H1 (cell line): ENCODE data around the gene AGR2. TPM values are rescaled to one million over a fixed set of nuclear protein-coding genes. Genes with fewer than 3 reads are reported as not detected.

ENCODE experiments used
- CTCF ChIA-PET: fragments of 300-600 bp; sonication (Branson Sonifier 250); formaldehyde crosslinking; loops from one replicate; lab custom pipeline; 2021; ENCODE audit not compliant: partially characterized antibody; lab: Charles Lee
- POLR2A ChIA-PET: fragments of 300-600 bp; sonication (Branson Sonifier 250); formaldehyde crosslinking; loops from one replicate; lab custom pipeline; 2021; ENCODE audit warnings: inconsistent platforms; ENCODE audit not compliant: partially characterized antibody; lab: Charles Lee
- DNase-seq, 2 experiments: peaks; one replicate each; pipeline versions ENCODE4 v3.0.0 to v3.0.0-alpha.2; 2010 to 2022; ENCODE audit warnings: low spot score in 2 of 2, low read depth in 1 of 2, mixed read lengths in 1 of 2
- FAIRE-seq: peaks from 2 replicates; lab custom pipeline; 2011; peaks lifted over from hg19 to GRCh38; lab: Jason Lieb, UNC
- H2AFZ ChIP-seq: 2 replicates; pipeline ENCODE4 v1.8.1; 2012; ENCODE audit warnings: low read length, inconsistent platforms
- H2AK5ac ChIP-seq: 2 replicates; pipeline ENCODE4 v1.6.1; 2013; ENCODE audit warnings: low read depth, low read length
- H2BK120ac ChIP-seq: replicated peaks from 2 replicates; pipeline ENCODE3; 2013; ENCODE audit warnings: low read depth, low read length, inconsistent platforms
- H2BK12ac ChIP-seq: 2 replicates; pipeline ENCODE4 v1.6.1; 2013; ENCODE audit warnings: low read depth, low read length
- H2BK15ac ChIP-seq: 2 replicates; pipeline ENCODE4 v1.6.1; 2013; ENCODE audit warnings: low read length
- H2BK20ac ChIP-seq: 2 replicates; pipeline ENCODE4 v1.6.1; 2013; ENCODE audit warnings: low read length
- H2BK5ac ChIP-seq: 2 replicates; pipeline ENCODE4 v1.6.1; 2013; ENCODE audit warnings: low read depth, low read length
- H3K14ac ChIP-seq: 2 replicates; pipeline ENCODE4 v1.6.1; 2013; ENCODE audit warnings: inconsistent platforms; ENCODE audit not compliant: insufficient read length
- H3K18ac ChIP-seq: 2 replicates; pipeline ENCODE4 v1.6.1; 2013; ENCODE audit warnings: low read length; ENCODE audit errors: extremely low read depth
- H3K23ac ChIP-seq: 2 replicates; pipeline ENCODE4 v1.6.1; 2013; ENCODE audit warnings: inconsistent platforms; ENCODE audit not compliant: insufficient read length
- H3K23me2 ChIP-seq: 2 replicates; pipeline ENCODE4 v1.6.1; 2013; ENCODE audit warnings: low read depth, low read length
- H3K27ac ChIP-seq: 2 replicates; pipeline ENCODE4 v1.6.1; 2011; ENCODE audit warnings: low read depth, low read length, inconsistent platforms
- H3K27me3 ChIP-seq, 4 experiments: replicated peaks in 1 of 4; 1 replicate in 1 of 4; 2 replicates in 3 of 4; pipeline versions ENCODE4 v1.6.1 to v1.8.1; 2011 to 2013; ENCODE audit warnings: low read length in 3 of 4, mild to moderate bottlenecking in 3 of 4, inconsistent platforms in 2 of 4, mixed read lengths in 2 of 4, moderate library complexity in 1 of 4; ENCODE audit not compliant: control insufficient read depth in 3 of 4, insufficient read depth in 3 of 4; ENCODE audit errors: extremely low read depth in 1 of 4
- H3K36me3 ChIP-seq, 4 experiments: 2 replicates each; pipeline versions ENCODE4 v1.6.1 to v1.8.1; 2011 to 2013; ENCODE audit warnings: mild to moderate bottlenecking in 4 of 4, low read length in 3 of 4, moderate library complexity in 2 of 4, control low read depth in 1 of 4, inconsistent platforms in 1 of 4; ENCODE audit not compliant: insufficient read depth in 4 of 4, control insufficient read depth in 2 of 4
- H3K4ac ChIP-seq: replicated peaks from 2 replicates; pipeline ENCODE3; 2013; ENCODE audit warnings: low read length, low read depth, mixed read lengths, inconsistent platforms; ENCODE audit not compliant: insufficient read length
- H3K4me1 ChIP-seq, 4 experiments: replicated peaks in 1 of 4; 1 replicate in 1 of 4; 2 replicates in 3 of 4; pipeline versions ENCODE4 v1.6.1 to v1.8.1; 2011 to 2013; ENCODE audit warnings: low read length in 3 of 4, inconsistent platforms in 2 of 4, mixed read lengths in 1 of 4; ENCODE audit not compliant: insufficient read depth in 4 of 4, control insufficient read depth in 3 of 4
- H3K4me2 ChIP-seq, 2 experiments: 2 replicates each; pipeline versions ENCODE4 v1.6.1 to v1.8.1; 2011 to 2013; ENCODE audit warnings: low read depth in 2 of 2, low read length in 2 of 2, control low read depth in 1 of 2, inconsistent platforms in 1 of 2, mild to moderate bottlenecking in 1 of 2; ENCODE audit not compliant: insufficient read depth in 1 of 2
- H3K4me3 ChIP-seq, 4 experiments: fragments of 200-600, 300-600 bp in 1 of 4; sonication (generic), shearing (Covaris generic), sonication (Bioruptor Twin) in 1 of 4; 2 replicates each; pipeline versions ENCODE4 v1.5.1 to v1.8.1; 2011 to 2016; ENCODE audit warnings: low read length in 4 of 4, low read depth in 3 of 4, control low read depth in 2 of 4, inconsistent platforms in 2 of 4, mild to moderate bottlenecking in 2 of 4, mixed read lengths in 1 of 4, moderate library complexity in 1 of 4; ENCODE audit not compliant: insufficient read depth in 2 of 4; ENCODE audit errors: extremely low read depth in 1 of 4
- H3K56ac ChIP-seq: replicated peaks from 2 replicates; pipeline ENCODE3; 2013; ENCODE audit warnings: low read depth, mild to moderate bottlenecking, mixed read lengths, low read length, inconsistent platforms; ENCODE audit not compliant: insufficient read length
- H3K79me1 ChIP-seq: 2 replicates; pipeline ENCODE4 v1.6.1; 2013; ENCODE audit warnings: low read depth, low read length, control low read depth
- H3K79me2 ChIP-seq, 2 experiments: 2 replicates each; pipeline versions ENCODE4 v1.6.1 to v1.8.1; 2012 to 2013; ENCODE audit warnings: low read length in 2 of 2, mild to moderate bottlenecking in 2 of 2, inconsistent platforms in 1 of 2; ENCODE audit not compliant: insufficient read depth in 2 of 2, control insufficient read depth in 1 of 2
- H3K9ac ChIP-seq, 4 experiments: replicated peaks in 1 of 4; 1 replicate in 1 of 4; 2 replicates in 3 of 4; pipeline versions ENCODE4 v1.6.1 to v1.8.1; 2011 to 2013; ENCODE audit warnings: low read depth in 3 of 4, low read length in 3 of 4, control low read depth in 2 of 4, mild to moderate bottlenecking in 2 of 4, moderate library complexity in 2 of 4, inconsistent platforms in 1 of 4; ENCODE audit errors: extremely low read depth in 1 of 4
- H3K9me3 ChIP-seq, 2 experiments: 2 replicates each; pipeline versions ENCODE4 v1.6.1 to v1.8.1; 2012 to 2013; ENCODE audit warnings: mild to moderate bottlenecking in 2 of 2, moderate library complexity in 2 of 2, control low read depth in 1 of 2, inconsistent platforms in 1 of 2, low read depth in 1 of 2, low read length in 1 of 2, mixed read lengths in 1 of 2; ENCODE audit not compliant: insufficient read depth in 2 of 2
- H4K20me1 ChIP-seq, 2 experiments: replicated peaks in 1 of 2; 2 replicates each; pipeline versions ENCODE3 to v1.8.1; 2011 to 2013; ENCODE audit warnings: inconsistent platforms in 2 of 2, low read length in 2 of 2, mild to moderate bottlenecking in 1 of 2; ENCODE audit not compliant: insufficient read depth in 2 of 2, control insufficient read depth in 1 of 2
- H4K5ac ChIP-seq: 2 replicates; pipeline ENCODE4 v1.6.1; 2013; ENCODE audit warnings: low read length, low read depth, mixed read lengths, inconsistent platforms; ENCODE audit not compliant: insufficient read length
- H4K8ac ChIP-seq: 2 replicates; pipeline ENCODE4 v1.8.0; 2013; ENCODE audit warnings: mild to moderate bottlenecking, moderate library complexity, low read length, inconsistent platforms; ENCODE audit not compliant: insufficient read depth; ENCODE audit errors: extremely low read depth
- H4K91ac ChIP-seq: replicated peaks from 2 replicates; pipeline ENCODE3; 2013; ENCODE audit warnings: low read length, mixed read lengths, inconsistent platforms; ENCODE audit not compliant: insufficient read length
- CREB1 ChIP-seq: IDR thresholded peaks from 2 replicates; pipeline ENCODE4 v1.6.1; 2012; ENCODE audit warnings: inconsistent platforms
- WGBS, 2 experiments: shearing (Covaris generic) in 1 of 2; methylation state at CpG; one replicate each; pipeline versions ENCODE4 v1.1.6 to v1.1.7; 2013 to 2015; ENCODE audit warnings: low lambda C conversion rate in 2 of 2, mixed read lengths in 2 of 2, inconsistent platforms in 1 of 2, low coverage in 1 of 2, missing lambda C conversion rate in 1 of 2; ENCODE audit not compliant: insufficient replicate concordance in 2 of 2, insufficient coverage in 1 of 2, insufficient read length in 1 of 2; ENCODE audit errors: extremely low coverage in 1 of 2, missing lambda C conversion rate in 1 of 2; 5-methylcytosine and 5-hydroxymethylcytosine counted together
- polyA plus RNA-seq, 7 experiments: library from polyadenylated mRNA; depleted of rRNA in 3 of 7; stranded (reverse) in 5 of 7; unstranded in 2 of 7; fragments of >200 nt in 5 of 7; fragments of 200-250 nt in 2 of 7; gene quantifications; 1 replicate in 5 of 7; 2 replicates in 1 of 7; 4 replicates in 1 of 7; pipeline versions ENCODE4 v1.2.1 to v1.2.3, GENCODE V29; 2011 to 2013; ENCODE audit warnings: missing spikeins in 2 of 7, mixed read lengths in 2 of 7
- total RNA-seq: library from RNA; stranded (reverse); fragmentation: NEBNext Ultra II Directional; extraction: Animal tissue kit (Norgen Biotek cat#: 25700); gene quantifications from 2 replicates; pipeline ENCODE4 v1.2.1, GENCODE V29; 2021

AGR2 gene
- total and polyA plus RNA-seq, 2 of the 8 experiments (the other 6 are each of a cell fraction or from before 2014, with no cell fraction given): not detected

DNA sequence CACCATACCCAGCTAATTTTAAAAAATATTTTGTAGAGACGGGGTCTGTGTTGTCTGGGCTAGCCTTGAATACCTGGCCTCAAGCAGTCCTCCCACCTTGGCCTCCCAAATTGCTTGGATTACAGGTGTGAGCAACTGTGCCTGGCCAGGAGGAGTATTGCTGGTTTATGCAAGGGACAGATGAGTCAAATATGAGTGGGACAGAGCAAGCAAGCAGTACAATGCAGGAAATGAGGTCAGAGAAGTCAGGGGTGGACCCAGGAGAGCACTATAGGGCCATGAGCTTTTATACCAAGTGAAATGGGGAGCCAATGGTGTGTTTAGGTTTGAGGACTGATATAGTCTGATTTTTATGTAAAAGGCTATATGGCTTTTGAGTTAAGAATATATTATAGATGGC is 45.0 kb downstream of the AGR2 start:
- Histone ChIP-seq H3K9me3 (no peaks in the 10 kb centered on the region), H2BK15ac (no peak overlapping the region), H2BK120ac (no peak overlapping the region), H2AFZ (no peak overlapping the region), H3K79me2 (peaks cover 0 to 34% of the 10 kb centered on the region in 2 experiments; a peak in 2 of 4 replicates), H4K91ac (no peak overlapping the region), H2BK20ac (no peak overlapping the region), H3K36me3 (no peaks in the 10 kb centered on the region), H3K9ac (no peak overlapping the region), H3K4ac (no peak overlapping the region), H4K20me1 (no peaks in the 10 kb centered on the region), H3K4me1 (peaks cover 2 to 7% (median 4%) of the 10 kb centered on the region in 4 experiments; a peak in 4 of 7 replicates), H2BK12ac (no peak overlapping the region), H3K4me3 (no peak overlapping the region), H3K23me2 (no peaks in the 10 kb centered on the region), H3K79me1 (no peaks in the 10 kb centered on the region), H3K18ac (no peak overlapping the region), H2BK5ac (no peak overlapping the region), H3K14ac (no peak overlapping the region), H4K8ac (no peak overlapping the region), H3K27ac (no peak overlapping the region), H3K23ac (no peak overlapping the region), H2AK5ac (no peak overlapping the region), H3K56ac (no peak overlapping the region), H4K5ac (no peak overlapping the region), H3K27me3 (no peaks in the 10 kb centered on the region; a peak in 2 of 7 replicates), H3K4me2 (no peak overlapping the region)
- FAIRE-seq: no peak
- no peak for DNase-seq
- ChIA-PET POLR2A (no interaction called here), CTCF (interaction anchor here (1.5 kb wide), 1 partner anchor 11 kb away, joined by 4 read pairs; no protein-coding TSS in a partner anchor)
- 85% methylated on average over 1 of the region's 1 CpG; no CpG with 5 or more reads in 1 of the 2 experiments for WGBS, 2 experiments
- no peak for TF ChIP-seq CREB1
